HTERT RPE-1 (cell line): ENCODE results near the gene OCA2.

Experiments
- in situ Hi-C: fragments of 300-500 bp; cut with MboI; formaldehyde crosslinking; loops from 4 replicates; pipeline ENCODE4 v1.14.3; 2020; ENCODE audit warnings: low sequenced_read_pairs

OCA2 gene

DNA sequence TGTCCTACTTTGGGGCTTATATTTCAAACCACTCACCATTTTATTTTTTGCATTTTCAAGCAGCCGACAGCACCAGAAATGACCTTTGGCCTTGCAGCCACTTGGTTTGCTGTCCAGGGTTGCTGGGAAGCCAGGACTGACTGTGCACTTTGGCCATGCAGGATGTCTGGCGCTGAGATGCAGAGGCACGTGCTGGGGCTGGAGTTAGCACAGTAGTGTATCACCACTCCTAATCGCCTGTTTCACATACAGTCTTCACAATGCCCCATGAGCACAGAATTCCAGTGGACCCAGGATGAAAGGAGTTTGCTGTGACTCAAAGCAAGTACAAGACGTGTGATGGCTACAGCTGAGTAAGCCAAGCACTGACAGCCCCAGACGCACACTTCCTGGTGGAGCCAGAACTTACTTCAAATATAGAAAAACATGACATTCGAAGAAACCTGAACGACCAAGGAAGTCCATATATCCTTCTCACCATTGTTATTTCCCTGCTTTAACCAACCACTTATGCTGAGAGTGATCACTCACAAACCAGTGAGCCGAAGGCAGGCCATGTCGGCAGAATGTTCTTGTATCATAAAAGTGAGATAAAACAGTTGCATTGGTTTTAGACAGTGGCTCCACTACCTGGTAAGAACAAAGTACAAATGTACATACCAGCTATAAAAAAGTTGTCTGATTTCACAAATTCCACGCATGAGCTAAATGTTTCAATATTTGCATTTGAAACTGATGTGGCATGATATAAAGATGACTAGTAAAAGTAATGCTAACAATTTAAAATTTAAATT, 16.0 kb downstream of the OCA2 start:
- in situ Hi-C loops, result no loop called here

DNA sequence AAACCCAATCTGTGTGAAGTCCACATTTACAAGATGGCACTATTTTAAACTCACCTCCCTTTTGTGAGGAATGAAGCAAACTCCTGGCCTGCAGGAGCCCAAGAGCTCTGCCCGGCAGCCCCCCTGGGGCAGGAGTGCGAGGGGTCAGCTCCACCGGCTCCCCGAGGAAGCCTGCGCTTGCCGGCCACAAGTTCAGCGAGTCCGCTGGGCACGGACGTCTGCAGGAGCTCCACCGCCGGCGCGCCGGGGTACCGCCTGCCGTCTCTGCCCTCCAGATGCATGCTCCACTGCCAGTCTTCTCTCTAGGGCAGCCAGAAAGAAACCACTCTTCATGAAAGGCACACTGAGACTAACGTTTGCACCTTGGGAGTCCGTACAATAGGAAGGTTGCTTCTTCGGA, 17.5 kb downstream of the OCA2 start:
- in situ Hi-C loops, result no loop called here

DNA sequence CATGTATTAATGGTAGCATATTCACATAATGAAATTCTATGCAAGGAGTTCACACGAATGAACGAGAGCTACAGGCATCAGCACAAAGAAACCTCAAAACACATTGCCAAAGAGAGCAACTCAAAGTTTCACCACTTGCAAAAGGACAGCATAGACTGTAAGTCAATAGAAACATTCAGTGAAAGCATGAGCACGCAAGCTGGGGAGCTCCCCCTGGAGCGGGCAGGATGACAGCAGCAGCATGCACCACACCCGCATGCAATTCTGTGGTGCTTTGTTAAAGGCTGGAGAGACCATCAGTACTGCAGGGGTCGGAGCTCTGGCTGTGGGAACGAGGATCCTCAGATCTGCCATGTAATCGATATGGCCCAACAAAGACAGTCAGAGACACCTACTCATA, 18.7 kb downstream of the OCA2 start:
- in situ Hi-C loops, result no loop called here

DNA sequence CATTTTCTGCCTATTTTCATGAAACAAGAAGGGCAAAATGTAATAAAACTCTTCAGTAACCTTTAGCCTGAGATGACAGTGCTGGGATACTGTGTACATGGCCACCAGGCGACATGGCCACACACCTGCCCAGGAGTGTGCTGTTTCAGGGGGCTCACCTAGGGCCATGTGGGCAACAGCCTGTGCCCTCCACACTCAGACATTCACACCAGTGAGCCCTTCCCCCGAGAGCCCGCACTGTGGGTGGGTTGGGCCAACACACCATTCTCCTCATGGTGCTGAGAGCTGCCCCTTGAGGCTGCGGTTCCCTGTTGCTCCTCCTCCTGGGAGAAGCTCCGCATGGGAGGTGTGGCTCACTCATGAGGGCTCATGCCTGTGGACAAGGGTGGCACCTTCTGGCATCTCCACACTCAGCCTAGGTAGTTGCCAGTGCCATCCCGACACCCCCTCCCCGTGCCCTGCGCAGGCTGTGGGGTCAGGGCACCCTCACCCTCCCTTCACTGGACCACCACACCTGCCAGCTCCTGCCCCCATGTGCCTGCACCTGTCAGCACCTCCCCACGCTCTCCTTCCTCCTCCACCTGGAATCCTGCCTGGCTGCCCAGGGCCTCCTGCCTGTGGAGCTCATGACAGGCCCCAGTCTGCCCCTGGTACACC, 19.7 kb downstream of the OCA2 start:
- in situ Hi-C loops, result no loop called here

DNA sequence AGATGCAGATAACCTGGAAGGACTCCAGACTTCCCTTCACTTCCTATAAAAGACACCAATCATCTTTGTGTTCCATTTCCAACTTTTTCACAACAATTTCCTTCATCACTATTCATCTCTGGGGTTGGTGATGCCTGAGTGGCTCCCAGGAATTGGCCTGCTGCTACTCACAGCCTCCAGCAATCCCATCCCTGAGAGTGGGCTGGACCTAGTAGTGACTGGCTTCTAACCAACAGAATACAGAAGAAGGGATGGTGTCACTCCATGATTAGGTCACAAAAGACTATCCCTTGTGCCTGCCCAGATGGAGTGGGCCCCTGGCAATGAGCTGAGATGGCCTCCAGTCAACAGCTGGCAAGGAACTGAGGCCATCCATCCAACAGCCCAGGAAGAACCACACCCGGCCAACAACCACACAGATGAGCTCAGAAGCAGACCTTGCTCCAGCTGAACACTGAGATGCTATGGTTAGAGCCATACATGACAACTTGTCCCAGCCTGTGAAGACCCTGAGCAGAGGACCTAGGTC, 20.9 kb downstream of the OCA2 start:
- in situ Hi-C loops, result no loop called here

- in situ Hi-C loops, result no loop called here
Observed at GRCh38 chr15:28075573-28075972, 23.5 kb downstream of the OCA2 start.

DNA sequence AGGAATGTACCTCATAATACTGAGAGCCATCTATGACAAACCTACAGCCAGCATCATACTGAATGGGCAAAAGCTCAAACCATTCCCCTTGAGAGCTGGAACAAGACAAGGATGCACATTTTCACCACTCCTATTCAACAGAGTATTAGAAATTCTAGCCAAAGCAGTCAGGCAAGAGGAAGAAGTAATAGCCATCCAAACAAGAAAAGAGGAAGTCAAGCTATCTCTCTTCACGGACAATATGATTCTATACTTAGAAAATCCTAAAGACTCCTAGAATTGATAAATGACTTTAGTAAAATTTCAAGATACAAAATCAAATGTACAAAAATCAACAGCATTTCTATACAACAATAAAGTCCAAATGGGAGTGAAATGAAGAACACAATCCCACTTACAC, 30.2 kb downstream of the OCA2 start:
- in situ Hi-C loops, result no loop called here

DNA sequence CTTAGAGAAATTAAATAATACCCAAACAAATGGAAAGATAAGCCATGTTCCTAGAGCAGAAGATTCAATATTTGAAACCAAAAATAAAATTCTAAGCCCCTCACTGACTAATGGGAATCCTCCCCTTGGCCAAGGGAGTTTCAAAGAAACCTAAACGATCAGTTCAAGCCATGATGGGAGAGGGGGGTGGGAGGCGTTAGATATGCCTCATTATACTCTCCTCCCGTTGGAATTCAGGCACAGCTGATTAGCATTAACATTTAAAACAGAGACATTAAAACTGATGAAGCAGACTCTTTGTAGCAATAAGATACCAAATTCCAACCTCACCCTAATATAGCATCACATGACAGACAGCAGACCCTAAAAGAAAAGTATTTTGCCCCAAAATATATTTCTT, 32.9 kb downstream of the OCA2 start:
- in situ Hi-C loops, result no loop called here

DNA sequence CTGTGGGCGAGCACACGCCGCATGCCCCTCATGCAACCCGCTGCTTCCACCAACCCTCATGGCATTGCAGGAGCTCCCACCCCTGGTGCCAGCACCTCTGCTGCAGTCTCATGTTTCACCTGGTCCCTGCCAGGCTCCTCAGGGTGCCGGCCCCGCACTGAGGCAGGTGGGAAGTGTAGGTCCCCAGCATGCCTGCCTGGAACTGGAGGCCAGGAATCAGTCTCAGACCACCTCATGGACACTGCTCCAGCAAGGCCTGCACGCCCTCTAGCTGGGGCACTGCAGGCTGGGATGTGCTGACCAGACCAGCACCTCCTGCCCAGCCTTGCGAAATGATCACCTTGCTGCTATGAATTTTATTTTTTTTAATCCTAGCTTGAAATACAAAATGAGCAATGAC, 39.1 kb downstream of the OCA2 start:
- in situ Hi-C loops, result no loop called here

DNA sequence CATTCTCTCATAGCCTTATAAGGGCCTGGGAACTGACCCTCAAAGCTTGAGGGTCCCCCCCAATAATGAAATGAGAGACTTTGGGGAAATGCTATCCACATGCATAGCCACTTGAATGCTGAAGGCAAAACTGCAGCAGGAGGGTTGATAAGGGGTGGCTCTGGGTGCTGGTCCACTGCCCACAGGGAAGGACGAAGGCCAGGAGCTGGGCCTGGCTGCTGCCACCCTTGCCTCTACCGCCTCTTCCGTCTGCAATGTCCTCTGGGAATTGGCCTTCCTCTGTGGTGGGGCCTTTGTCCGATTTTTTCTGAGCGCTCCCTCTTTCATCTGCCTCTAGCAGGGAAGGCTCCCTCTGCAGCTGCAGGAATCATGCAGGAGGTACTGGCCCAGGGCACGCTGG, 41.0 kb downstream of the OCA2 start:
- in situ Hi-C loops, result no loop called here

- in situ Hi-C loops, result no loop called here
Observed at GRCh38 chr15:28051955-28052633, 47.0 kb downstream of the OCA2 start.

- in situ Hi-C loops, result no loop called here
Observed at GRCh38 chr15:28049581-28049980, 49.5 kb downstream of the OCA2 start.

DNA sequence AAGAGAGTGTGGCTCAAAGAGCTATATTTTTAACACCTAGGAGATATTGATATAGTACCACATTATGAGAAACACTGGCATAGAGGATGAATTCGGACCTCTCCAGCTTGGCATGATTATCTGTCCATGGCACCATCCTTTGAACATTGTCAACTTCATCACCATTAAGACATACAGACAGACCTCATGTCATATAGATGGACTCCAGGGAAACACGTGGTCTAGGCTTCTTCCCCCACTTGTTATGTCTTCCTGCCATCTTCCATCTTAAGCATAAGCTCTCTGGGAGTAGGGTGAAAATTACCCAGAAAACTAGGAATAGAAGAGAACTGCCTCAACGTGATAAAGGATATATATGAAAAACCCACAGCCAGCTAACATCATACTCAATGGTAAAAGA, 51.8 kb downstream of the OCA2 start:
- in situ Hi-C loops, result no loop called here

- in situ Hi-C loops, result no loop called here
Observed at GRCh38 chr15:28044121-28044672, 54.9 kb downstream of the OCA2 start.

DNA sequence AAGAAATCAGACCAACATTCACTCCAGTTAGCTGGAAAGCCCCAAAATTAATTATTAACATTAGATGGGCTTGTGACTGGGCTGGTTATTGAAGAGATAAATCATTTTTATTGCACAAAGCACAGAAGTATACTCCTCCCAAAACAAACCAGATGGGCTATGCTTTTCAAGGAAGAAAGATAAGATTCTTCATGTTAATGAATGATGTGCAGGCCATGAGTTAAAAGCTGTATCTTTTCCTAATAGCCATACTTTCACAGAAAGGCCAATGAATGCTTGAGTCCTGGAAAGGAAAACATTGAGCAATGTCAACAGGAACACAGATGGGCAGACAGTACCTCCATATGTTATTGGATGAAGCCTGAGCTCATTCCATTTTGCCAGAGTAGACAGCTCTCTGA, 55.4 kb downstream of the OCA2 start:
- in situ Hi-C loops, result no loop called here

DNA sequence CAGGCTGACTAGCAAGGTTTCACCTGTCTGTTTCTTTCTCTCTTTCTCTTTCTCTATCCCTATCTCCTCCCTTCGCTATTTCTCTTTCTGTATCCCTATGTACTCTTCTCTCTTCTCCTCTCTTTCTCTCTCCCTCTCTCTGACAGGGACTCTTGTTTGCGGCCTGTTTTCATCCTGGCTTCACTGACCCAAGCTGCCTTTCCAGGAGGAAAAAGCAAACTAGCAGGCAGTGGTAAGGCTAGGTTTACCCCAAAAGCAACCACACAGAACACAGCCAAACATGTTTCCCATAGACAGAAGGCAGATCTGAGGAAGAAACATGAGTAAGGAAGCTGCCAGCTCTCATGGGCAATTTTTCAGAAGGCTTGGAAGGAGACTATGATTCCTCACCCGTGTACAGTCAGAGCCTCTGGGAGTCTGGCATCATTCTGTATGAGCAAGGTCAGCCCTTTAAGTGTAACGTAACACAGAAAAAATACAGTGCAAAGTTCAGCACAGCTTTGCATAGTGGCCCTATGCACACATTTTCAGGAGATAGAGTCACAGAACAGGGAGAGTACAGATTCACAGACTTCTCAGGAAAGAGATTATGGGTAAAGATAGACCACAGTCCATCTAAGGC, 61.0 kb downstream of the OCA2 start:
- in situ Hi-C loops, result no loop called here

DNA sequence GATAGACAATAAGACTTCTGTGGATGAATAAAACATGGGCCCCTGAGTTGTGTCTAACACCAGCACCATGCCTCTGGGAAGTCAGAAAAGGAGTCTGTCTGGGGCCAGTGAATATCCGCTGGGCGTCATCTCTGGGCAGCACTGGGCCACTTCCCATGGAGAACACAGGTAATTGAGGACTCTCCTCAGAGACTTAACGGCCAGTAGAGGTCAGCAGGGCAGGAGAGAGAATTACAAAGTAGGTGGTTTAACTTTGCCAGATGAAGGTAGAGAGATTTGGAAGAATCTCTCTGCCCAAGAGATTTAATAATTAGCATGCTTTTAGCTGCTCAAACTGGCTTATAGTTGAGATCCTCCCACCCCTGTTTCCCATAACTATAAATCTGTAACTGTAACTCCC, 65.7 kb downstream of the OCA2 start:
- in situ Hi-C loops, result no loop called here

DNA sequence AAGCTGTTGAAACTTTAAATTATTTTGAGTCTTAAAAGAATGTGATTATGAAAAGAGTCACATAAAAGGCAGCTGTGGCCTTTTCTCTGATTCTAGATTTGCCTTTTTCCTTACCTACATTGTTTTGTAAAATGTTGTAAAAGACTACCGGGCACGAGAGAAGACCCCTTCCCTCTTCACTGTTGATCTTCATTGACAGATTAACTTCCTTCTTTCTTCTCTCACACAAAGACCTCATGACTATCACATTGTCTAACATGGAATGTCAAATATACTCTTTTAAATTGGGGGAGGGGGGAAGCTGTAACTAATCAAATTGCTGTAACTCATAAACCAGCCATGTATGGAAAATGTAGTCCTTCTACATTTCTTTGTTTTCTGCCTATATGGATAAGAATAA, 68.3 kb downstream of the OCA2 start:
- in situ Hi-C loops, result no loop called here

DNA sequence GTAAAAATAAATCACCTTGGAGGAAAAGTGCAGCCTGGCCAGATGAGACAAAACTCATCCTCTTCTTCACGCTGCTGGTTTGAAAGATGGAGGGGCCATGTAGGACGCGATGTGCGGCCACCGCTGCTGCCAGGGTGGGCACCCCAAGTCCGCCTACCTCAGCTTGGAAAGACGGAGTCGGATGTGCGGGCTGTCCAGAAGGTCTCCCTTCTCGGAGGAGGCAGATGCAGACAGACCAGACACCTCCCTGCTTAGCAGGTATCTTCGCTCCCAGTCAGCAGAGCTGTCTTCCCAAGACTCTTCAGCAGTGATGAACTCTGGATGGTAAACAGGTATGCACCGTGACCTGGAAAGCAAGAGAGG, 71.4 kb downstream of the OCA2 start:
- in situ Hi-C loops, result no loop called here

GRCh38 chr15:28026764-28027713, 72.1 kb downstream of the OCA2 start:
- in situ Hi-C loops, result no loop called here
